ENCODE measurements around the gene ATP8A1. TPM values are rescaled to one million over a fixed set of nuclear protein-coding genes. Genes with fewer than 3 reads are reported as not detected.

The ATP8A1 gene
- total RNA-seq, 1 experiment from 2014 or later, result 0.80 TPM

DNA sequence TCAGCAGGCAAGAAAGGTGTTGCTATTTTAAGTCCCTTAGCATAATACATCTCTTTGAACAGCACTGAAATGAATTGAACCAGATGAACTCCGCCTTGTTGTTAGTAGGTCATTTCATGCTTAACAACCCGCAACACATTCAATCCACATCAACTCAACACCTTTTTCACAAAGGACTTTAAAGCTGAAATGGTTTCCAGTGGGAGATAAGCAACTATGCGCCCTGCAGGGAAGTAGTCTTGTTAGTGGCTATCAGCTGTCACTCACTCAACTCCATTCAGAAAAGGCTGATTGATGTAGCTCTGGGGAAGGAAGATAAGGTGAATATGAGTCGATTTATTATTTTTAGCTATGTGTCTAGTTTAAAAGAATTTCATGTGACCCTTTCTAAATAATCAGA lies 46.0 kb downstream of the ATP8A1 start:
- no peaks in the 10 kb centered on the region for H3K9me3 ChIP-seq (ENCODE audit: control insufficient read depth, insufficient read depth, low read depth, low read length)
- DNase-seq (ENCODE audit: low read depth, low spot score) (no peak), ATAC-seq (no peak)
- H3K4me3 ChIP-seq (ENCODE audit: low read depth in 2 of 2, low read length in 2 of 2), result no peak overlapping the region
- H3K27me3 ChIP-seq (ENCODE audit: control insufficient read depth, insufficient read depth, low read length), result no peaks in the 10 kb centered on the region
- in situ Hi-C loops (cut with HindIII; ENCODE audit: low pct_unique_long_range_greater_than_20kb, low sequenced_read_pairs), result no loop called here
- no TSS peak for BruUV-seq (replicated peaks)
- no peaks in the 10 kb centered on the region for H3K4me1 ChIP-seq (ENCODE audit: control insufficient read depth, insufficient read depth, low read length)
- ChIA-PET POLR2A (no interaction called here), CTCF (no interaction called here)
- intact Hi-C loops (cut with micrococcal nuclease; ENCODE audit: unreplicated experiment), result no loop called here
- no peak overlapping the region for H3K27ac ChIP-seq (ENCODE audit: low read length)
- TF ChIP-seq, protein P1, sequence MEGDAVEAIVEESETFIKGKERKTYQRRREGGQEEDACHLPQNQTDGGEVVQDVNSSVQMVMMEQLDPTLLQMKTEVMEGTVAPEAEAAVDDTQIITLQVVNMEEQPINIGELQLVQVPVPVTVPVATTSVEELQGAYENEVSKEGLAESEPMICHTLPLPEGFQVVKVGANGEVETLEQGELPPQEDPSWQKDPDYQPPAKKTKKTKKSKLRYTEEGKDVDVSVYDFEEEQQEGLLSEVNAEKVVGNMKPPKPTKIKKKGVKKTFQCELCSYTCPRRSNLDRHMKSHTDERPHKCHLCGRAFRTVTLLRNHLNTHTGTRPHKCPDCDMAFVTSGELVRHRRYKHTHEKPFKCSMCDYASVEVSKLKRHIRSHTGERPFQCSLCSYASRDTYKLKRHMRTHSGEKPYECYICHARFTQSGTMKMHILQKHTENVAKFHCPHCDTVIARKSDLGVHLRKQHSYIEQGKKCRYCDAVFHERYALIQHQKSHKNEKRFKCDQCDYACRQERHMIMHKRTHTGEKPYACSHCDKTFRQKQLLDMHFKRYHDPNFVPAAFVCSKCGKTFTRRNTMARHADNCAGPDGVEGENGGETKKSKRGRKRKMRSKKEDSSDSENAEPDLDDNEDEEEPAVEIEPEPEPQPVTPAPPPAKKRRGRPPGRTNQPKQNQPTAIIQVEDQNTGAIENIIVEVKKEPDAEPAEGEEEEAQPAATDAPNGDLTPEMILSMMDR (IDR thresholded peaks at IDR 0.05), result no peak
- TF ChIP-seq, protein P2, sequence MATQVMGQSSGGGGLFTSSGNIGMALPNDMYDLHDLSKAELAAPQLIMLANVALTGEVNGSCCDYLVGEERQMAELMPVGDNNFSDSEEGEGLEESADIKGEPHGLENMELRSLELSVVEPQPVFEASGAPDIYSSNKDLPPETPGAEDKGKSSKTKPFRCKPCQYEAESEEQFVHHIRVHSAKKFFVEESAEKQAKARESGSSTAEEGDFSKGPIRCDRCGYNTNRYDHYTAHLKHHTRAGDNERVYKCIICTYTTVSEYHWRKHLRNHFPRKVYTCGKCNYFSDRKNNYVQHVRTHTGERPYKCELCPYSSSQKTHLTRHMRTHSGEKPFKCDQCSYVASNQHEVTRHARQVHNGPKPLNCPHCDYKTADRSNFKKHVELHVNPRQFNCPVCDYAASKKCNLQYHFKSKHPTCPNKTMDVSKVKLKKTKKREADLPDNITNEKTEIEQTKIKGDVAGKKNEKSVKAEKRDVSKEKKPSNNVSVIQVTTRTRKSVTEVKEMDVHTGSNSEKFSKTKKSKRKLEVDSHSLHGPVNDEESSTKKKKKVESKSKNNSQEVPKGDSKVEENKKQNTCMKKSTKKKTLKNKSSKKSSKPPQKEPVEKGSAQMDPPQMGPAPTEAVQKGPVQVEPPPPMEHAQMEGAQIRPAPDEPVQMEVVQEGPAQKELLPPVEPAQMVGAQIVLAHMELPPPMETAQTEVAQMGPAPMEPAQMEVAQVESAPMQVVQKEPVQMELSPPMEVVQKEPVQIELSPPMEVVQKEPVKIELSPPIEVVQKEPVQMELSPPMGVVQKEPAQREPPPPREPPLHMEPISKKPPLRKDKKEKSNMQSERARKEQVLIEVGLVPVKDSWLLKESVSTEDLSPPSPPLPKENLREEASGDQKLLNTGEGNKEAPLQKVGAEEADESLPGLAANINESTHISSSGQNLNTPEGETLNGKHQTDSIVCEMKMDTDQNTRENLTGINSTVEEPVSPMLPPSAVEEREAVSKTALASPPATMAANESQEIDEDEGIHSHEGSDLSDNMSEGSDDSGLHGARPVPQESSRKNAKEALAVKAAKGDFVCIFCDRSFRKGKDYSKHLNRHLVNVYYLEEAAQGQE (IDR thresholded peaks at IDR 0.05; ENCODE audit: insufficient read depth in 1 of 2, low read depth in 2 of 2, low read length in 1 of 2), result no peak
- no peak for TF ChIP-seq POLR2AphosphoS5 (IDR thresholded peaks at IDR 0.05; ENCODE audit: low read depth, low read length)
- no peak for TF ChIP-seq TCF7L2 (IDR thresholded peaks at IDR 0.05; ENCODE audit: low read depth, low read length)
- no peak for TF ChIP-seq SIN3A (IDR thresholded peaks at IDR 0.05; ENCODE audit: borderline replicate concordance, insufficient read depth, low read depth, low read length)
- no peaks in the 10 kb centered on the region for H3K36me3 ChIP-seq (ENCODE audit: control insufficient read depth, insufficient read depth, low read length)

DNA sequence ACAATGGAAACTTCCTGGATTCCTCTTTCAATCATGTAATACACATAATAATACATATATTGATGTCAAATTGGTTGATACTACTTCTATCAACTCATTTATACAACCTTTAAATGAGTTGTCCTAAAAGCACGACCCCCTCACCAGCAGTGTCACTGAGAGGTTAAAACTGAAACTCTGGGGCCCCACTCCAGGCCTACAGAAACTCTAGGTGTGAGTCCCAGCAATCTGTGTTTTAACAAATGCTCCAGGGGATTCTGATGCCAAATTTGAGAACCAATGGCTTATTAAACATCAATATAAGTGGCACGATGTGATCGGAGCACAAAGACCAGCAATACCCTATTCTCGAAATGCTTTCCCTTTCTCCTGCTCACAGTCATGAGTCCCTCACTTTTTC lies 47.9 kb downstream of the ATP8A1 start:
- no TSS peak for BruUV-seq (replicated peaks)
- intact Hi-C loops (cut with micrococcal nuclease; ENCODE audit: unreplicated experiment) (no loop called here), in situ Hi-C loops (cut with HindIII; ENCODE audit: low pct_unique_long_range_greater_than_20kb, low sequenced_read_pairs) (no loop called here)
- Histone ChIP-seq H3K27me3 (ENCODE audit: control insufficient read depth, insufficient read depth, low read length) (no peaks in the 10 kb centered on the region), H3K4me3 (ENCODE audit: low read depth in 2 of 2, low read length in 2 of 2) (no peak overlapping the region), H3K27ac (ENCODE audit: low read length) (no peak overlapping the region), H3K4me1 (ENCODE audit: control insufficient read depth, insufficient read depth, low read length) (no peaks in the 10 kb centered on the region), H3K36me3 (ENCODE audit: control insufficient read depth, insufficient read depth, low read length) (no peaks in the 10 kb centered on the region), H3K9me3 (ENCODE audit: control insufficient read depth, insufficient read depth, low read depth, low read length) (no peaks in the 10 kb centered on the region)
- ChIA-PET CTCF (no interaction called here), POLR2A (no interaction called here)
- DNase-seq (ENCODE audit: low read depth, low spot score) (no peak), ATAC-seq (no peak)
- TF ChIP-seq POLR2AphosphoS5 (IDR thresholded peaks at IDR 0.05; ENCODE audit: low read depth, low read length), result no peak
- TF ChIP-seq TCF7L2 (IDR thresholded peaks at IDR 0.05; ENCODE audit: low read depth, low read length), result no peak
- TF ChIP-seq, protein P1 (IDR thresholded peaks at IDR 0.05), result no peak
- TF ChIP-seq, protein P2 (IDR thresholded peaks at IDR 0.05; ENCODE audit: insufficient read depth in 1 of 2, low read depth in 2 of 2, low read length in 1 of 2), result no peak
- TF ChIP-seq SIN3A (IDR thresholded peaks at IDR 0.05; ENCODE audit: borderline replicate concordance, insufficient read depth, low read depth, low read length), result no peak
